Smooth muscle cell of the brain vasculature (primary cell): ENCODE results near the gene DENND1A.
"Not testable (repeated sequence)": the region's sequence is repeated elsewhere in the genome, so short reads cannot be mapped to it uniquely, and the experiment has no call there.

Experiments
- DNase-seq: peaks from one replicate; pipeline ENCODE4 v3.0.0-alpha.2; 2012; ENCODE audit warnings: low read depth, low spot score

The DENND1A gene

DNA sequence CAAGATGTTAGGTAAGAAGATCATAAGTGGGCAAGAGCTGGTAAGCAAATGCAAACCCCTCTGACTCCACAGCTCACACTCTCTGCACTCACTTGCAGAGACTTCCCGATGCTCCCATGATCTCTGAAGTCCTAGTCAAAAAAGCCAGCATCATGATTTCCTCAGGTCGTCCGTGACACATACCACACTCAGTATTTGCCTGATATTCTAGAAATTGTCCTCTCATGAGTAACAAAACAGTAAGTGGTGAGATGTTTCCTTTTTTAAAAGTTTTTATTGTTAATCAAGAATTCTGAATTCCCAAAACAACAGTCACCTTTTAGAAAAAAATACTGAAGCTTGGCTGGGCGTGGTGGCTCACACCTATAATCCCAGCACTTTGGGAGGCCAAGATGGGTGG lies 194.6 kb downstream of the DENND1A start:
- no peak for DNase-seq

GRCh38 chr9:123728571-123728970 lies 201.4 kb downstream of the DENND1A start:
- not testable (repeated sequence) for DNase-seq

- DNase-seq = no peak
Observed at GRCh38 chr9:123727332-123727731, 202.6 kb downstream of the DENND1A start.

DNA sequence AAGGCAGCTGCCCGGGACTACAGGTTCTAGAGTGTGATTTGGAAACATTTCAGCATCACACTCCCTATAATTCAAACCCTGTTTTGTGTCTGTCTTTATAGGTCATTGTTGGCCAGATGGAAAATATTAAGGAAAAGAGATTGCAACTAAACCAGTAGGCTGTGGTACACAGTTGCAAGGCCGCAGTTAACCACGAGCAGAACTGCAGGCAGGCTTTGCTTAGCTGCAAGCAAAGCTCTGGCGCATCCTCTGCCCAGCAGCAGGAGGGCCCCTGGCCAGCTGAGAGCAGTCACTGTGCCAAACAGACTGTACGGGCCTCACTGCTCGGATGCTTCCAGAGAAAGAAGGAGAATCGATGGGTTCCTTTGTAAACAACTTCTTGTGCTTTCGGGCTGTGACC lies 204.5 kb downstream of the DENND1A start:
- peak; percentile 36 for DNase-seq

GRCh38 chr9:123724211-123724796 lies 205.6 kb downstream of the DENND1A start:
- no peak for DNase-seq

DNA sequence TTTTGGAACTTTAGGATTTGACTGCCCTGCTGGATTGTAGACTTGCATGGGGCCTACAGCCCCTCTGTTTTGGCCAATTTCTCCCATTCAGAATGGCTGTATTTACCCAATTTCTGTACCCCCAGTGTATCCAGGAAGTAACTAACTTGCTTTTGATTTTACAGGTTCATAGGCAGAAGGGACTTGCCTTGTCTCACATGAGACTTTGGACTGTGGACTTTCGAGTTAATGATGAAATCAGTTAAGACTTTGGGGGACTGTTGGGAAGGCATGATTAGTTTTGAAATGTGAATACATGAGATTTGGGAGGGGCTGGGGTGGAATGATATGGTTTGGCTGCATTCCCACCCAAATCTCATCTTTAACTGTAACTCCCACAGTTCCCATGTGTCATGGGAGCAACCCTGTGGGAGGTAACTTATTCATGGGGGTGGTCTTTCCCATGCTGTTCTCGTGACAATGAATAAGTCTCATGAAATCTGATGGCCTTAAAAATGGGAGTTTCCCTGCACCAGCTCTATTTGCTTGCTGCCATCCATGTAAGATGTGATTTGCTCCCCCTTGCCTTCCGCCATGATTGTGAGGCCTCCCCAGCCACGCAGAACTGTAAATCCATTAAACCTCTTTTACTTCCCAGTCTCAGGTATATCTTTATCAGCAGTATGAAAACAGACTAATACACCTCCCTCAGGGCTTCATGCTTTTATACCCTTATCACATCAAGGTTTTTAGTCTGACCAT lies 206.6 kb downstream of the DENND1A start:
- DNase-seq = no peak

DNA sequence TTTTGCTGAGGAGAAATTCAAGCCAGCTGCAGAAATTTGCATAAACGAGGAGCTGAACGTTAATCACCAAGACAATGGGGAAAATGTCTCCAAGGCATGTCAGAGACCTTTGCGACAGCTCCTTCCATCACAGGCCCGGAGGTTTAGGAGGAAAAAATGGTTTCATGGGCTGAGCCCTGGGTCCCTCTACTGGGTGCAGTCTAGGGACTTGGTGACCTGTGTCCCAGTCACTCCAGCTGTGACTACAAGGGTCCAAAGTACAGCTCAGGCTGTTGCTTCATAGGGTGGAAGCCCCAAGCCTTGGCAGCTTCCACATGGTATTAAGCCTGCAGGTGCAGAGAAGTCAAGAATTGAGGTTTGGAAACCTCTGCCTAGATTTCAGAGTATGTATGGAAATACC lies 207.5 kb downstream of the DENND1A start:
- no peak for DNase-seq

DNA sequence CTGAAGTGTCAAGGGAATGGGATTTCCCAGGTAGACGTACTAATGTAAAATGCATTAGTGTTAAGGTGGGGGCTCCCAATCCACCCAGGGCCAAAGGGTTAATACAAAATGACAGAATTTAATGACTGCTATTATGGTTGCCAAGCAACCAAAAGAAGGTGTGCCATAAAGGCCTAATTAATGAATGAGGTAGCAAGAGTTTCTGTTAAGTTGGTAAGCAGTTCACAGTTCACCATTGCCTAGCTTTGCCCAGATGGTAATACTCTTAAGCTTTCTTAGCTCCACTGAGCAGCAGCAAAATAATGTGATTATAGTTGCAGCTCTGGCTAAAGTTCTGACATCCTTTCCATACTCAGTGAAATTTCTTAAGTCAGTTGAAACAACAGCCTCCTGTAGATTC lies 211.7 kb downstream of the DENND1A start:
- no peak for DNase-seq

GRCh38 chr9:123717581-123718175 lies 212.2 kb downstream of the DENND1A start:
- DNase-seq = no peak

- DNase-seq = no peak
Observed at GRCh38 chr9:123716339-123716945, 213.5 kb downstream of the DENND1A start.

DNA sequence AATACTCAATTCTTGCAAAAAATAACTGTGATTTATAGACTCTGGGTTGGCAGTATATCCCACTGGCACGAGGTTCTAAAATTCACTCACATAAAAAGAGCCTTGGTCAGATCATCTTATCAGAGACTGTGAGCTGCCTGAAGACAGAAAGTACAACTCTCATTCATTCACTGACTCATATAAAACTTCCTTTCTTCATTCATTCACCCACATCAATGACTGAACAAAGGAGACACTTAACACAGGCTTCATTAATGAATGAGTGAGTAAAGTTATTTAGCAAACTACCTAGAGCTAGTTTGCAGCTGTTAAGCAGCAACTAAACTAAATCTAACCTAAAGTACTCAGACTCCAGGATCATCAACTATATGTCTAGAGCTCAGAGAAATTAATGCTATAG lies 214.7 kb downstream of the DENND1A start:
- no peak for DNase-seq

- no peak for DNase-seq
Observed at GRCh38 chr9:123713282-123713681, 216.6 kb downstream of the DENND1A start.

DNA sequence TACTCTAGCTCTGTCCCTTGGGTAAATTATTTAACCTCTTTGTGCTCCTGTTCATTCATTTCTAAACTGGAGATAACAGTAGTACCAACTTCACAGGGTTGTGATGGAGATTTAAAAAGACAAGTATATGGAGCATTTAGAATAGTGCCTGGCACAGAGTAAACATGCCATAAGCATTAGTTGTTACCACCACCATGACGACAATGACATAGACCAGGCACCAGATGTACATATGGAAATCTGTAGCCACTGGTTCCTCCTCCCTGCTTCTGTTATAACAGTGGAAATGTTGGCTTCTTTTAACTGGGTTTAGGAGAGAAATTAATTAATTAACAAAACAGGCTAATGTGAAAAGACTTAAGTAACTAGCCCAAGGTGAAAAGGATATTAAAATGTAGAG lies 217.5 kb downstream of the DENND1A start:
- DNase-seq = no peak

DNA sequence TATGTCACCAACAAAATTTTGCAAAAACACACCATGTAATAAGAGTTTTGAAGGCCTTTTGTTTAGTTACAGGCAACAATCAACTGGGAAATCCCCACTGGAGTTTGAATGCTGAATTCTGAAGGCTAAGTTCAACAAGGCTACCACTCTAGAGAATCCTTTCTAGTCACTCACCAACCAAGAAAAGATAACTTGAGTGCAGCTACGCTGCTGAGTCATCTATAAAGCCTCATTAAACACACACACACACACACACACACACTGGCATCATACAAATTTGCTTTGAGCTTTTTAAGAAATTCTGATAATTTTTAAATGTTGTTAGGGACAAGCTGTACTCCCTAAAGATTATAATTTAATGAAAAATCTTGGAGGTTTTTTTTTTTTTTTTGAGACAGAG lies 219.6 kb downstream of the DENND1A start:
- DNase-seq = no peak

DNA sequence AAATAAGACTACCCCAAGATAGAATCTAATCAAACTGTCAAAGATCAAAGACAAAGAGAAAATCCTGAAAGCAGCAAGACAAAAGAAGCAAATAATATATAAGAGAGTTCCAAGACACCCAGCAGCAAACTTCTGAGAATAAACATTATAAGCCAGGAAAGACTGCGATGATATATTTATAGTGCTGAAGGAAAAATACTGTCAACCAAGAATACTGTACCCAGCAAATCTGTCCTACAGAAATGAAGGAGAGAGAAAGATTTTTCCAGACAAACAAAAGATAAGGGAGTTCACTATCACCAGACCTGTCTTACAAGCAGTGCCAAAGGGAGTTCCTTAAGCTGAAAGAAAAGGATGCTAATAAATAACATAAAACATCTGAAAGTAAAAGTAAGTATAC lies 227.4 kb downstream of the DENND1A start:
- DNase-seq = no peak

GRCh38 chr9:123697686-123698085 lies 232.2 kb downstream of the DENND1A start:
- no peak for DNase-seq

GRCh38 chr9:123696476-123696875 lies 233.4 kb downstream of the DENND1A start:
- DNase-seq = no peak

- DNase-seq = no peak
Observed at GRCh38 chr9:123695386-123695785, 234.5 kb downstream of the DENND1A start.

GRCh38 chr9:123691765-123692303 lies 238.1 kb downstream of the DENND1A start:
- DNase-seq = no peak

DNA sequence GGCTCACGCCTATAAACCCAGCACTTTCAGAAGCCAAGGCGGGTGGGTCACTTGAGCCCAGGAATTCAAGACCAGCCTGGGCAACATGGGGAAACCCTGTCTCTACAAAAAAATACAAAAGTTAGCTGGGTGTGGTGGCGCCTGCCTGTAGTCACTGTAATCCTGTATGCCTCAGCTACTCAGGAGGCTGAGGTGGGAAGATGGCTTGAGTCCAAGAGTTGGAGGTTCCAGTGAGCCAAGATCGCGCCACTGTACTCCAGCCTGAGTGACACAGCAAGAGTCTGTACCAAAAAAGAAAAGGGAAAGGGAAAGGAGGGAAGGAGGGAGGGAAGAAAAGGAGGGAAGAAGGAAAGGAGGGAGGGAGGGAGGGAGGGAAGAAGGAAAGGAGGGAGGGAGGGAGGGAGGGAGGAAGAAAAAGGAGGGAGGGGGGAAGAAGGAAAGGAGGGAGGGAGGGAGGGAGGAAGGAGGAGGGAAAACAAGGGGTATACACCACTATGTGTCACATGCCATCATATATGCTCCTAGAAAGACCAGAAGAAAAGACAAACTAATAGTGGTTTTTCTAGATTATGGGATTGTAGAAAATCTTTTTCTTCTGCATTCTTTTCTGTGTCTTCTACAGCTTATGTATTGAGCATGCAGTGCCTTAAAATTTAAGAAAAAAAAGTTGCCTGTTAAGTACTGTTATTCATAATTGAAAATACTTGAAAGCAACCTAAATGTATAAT lies 240.1 kb downstream of the DENND1A start:
- DNase-seq = no peak

DNA sequence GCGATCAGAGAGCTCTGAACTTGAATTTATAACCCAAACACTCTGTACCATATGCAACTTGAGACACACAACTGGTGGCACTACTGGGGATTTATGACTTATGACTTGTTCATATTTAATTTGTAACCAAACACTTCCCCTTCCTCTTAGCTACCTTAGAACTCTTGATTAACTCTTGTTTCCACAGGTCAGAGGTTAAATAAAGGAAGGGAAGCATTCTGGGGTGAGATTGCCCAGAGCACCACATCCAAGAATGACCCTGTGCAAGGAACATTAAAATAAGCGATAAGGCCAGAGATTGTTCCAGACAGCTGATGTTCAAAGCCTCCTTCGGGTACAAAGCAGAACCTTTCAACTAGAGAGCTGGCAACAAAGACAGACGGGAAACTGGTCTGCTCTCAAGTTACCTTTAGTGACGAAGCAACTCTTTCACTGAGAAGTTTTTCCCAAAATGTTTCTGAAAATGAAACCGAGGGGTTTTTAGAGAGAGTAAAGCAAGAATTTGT lies 242.6 kb downstream of the DENND1A start:
- no peak for DNase-seq

DNA sequence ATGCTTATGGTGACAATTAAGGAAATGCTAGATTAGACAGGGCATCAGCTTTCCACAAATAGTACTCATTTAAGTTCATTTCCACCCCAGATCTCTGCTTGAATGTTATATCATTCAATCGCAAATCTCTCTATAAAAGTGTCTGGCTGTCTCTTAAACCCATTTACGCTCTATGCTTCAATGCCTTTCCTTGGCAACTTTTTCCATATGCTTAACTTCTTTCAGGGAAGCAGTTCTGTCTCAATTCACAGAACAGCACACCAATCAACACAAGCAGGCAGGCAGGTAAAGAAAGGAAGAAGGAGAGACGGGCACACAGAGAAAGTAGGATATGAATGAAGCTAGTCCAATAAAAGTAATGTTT lies 243.1 kb downstream of the DENND1A start:
- DNase-seq = no peak
